LNCAP (cell line): ENCODE data around the gene MTFR1L.

Experiments used
- TF ChIP-seq, protein P1 (sequence below): fragments of 450-650 bp; IDR thresholded peaks from 2 replicates; pipeline ENCODE4 v1.5.1; 2017; ENCODE audit warnings: mild to moderate bottlenecking

MTFR1L gene

GRCh38 chr1:25828491-25828890, 8.7 kb downstream of the MTFR1L start:
- TF ChIP-seq, protein P1, sequence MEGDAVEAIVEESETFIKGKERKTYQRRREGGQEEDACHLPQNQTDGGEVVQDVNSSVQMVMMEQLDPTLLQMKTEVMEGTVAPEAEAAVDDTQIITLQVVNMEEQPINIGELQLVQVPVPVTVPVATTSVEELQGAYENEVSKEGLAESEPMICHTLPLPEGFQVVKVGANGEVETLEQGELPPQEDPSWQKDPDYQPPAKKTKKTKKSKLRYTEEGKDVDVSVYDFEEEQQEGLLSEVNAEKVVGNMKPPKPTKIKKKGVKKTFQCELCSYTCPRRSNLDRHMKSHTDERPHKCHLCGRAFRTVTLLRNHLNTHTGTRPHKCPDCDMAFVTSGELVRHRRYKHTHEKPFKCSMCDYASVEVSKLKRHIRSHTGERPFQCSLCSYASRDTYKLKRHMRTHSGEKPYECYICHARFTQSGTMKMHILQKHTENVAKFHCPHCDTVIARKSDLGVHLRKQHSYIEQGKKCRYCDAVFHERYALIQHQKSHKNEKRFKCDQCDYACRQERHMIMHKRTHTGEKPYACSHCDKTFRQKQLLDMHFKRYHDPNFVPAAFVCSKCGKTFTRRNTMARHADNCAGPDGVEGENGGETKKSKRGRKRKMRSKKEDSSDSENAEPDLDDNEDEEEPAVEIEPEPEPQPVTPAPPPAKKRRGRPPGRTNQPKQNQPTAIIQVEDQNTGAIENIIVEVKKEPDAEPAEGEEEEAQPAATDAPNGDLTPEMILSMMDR, result no peak

- TF ChIP-seq, protein P1, result no peak
Observed at GRCh38 chr1:25829046-25829445, 9.3 kb downstream of the MTFR1L start.

DNA sequence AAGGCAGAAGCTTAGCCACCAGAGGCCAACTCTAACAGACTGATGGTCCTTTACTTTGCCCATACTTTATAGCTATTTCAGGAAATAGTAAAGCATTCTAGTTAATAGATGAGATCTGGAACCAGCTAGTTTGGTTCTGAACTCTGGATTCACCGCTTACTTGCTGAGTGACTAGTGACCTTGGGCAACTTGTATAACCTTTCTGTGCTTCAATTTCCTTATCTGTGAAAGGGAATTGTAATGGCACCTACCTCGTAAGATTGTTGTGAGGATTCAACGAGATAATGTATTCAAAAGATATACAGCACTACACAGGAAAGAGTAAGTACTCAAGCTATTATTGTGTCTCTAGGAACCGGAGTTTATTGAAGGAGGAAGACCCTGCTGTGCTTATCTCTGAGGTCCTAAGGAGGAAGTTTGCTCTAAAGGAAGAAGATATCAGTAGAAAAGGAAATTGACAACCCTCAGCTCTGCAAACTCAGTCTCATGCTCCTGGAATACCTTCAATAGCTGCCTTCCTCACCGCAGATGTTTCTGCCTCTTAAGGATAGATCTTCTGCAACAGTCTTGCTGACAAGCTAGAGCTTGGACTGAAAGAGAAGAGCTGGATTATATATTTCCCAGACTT, 11.9 kb downstream of the MTFR1L start:
- TF ChIP-seq, protein P1, result no peak

DNA sequence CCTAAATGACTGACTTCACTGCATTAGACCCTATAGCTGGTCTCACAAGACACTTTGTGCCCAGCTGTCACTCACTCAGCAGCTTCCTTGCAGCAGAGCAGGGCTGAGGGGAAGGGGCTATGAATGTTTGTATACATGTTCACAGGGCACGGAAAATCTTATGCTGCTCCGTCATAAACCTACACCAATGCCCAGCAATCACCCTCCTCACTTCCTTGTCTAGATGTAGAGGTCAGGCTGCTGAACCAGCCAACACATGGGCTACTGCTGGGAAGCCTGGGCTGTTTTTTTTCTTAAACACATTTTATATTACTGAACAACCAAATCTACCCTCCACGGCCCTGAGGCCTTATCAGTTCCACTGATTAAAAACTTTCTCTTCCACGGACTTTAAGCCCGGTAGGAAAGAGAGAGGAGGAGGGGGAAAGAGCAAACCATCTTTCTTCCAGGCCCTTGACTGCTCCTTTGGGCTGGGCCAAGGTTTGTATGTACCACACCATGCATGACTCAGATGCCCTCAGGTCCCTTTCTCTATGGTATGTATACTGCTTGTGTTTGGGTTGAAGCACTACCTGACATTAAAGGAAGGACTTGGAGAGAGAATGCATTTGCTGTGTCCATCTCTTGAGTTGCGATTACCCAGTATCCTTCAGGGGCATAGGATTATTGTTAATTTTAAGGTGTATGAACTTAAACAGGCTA, 12.7 kb downstream of the MTFR1L start:
- TF ChIP-seq, protein P1, result no peak

DNA sequence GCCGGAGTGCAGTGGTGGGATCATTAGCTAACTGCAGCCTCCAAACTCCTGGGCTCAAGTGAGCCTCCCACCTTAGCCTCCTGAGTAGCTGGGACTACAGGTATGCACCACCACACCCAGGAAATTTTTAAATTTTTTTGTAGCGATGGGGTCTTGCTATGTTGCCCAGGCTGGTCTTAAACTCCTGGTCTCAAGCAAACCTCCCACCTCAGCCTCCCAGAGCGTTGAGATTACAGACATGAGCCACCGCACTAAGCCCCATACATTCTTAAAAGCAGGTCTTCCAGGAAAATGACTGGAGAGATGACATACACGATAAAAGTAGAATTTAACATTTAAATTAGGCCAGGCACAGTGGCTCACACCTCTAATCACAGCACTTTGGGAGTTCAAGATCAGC, 13.4 kb downstream of the MTFR1L start:
- TF ChIP-seq, protein P1, result no peak

DNA sequence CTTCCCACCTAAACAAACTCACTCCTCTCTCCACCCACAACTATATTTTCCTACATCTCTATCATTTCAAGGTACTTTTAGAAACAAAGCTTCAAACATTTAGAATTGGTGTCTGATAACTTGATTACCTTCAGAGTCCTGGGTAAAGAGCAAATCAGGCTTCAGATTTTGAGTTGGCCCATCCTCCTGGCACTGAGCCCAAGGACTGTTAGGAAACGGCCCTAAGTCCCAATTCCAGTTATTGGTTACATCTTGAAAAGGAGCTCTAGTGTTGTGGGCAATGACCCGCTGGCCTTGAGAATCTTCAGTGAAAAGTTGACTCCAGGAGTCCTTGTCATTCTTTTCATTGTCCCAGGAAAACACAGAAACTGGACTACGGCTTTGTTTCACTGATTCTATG, 15.1 kb downstream of the MTFR1L start:
- TF ChIP-seq, protein P1, result no peak

DNA sequence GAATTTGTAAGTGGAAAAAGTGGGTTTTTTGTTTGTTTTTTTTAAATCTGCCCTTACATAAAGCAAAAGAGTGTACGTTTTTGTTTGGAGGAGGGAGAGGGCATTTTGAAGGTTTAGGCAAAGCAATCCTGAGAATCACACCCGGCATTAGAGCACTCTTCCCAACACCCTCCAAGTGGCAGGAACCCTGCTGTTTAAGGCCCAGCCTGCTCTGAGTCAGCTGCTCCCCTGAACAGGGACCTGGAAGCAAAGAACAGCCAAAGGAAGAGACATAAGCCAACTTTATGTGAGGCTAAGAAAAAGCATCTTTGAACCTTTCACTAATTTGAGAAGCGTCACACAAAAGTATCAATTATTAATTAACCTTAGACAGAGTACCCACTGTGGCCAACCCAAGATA, 16.9 kb downstream of the MTFR1L start:
- TF ChIP-seq, protein P1, result no peak
